ENCODE results near the gene PXT1.

DNA sequence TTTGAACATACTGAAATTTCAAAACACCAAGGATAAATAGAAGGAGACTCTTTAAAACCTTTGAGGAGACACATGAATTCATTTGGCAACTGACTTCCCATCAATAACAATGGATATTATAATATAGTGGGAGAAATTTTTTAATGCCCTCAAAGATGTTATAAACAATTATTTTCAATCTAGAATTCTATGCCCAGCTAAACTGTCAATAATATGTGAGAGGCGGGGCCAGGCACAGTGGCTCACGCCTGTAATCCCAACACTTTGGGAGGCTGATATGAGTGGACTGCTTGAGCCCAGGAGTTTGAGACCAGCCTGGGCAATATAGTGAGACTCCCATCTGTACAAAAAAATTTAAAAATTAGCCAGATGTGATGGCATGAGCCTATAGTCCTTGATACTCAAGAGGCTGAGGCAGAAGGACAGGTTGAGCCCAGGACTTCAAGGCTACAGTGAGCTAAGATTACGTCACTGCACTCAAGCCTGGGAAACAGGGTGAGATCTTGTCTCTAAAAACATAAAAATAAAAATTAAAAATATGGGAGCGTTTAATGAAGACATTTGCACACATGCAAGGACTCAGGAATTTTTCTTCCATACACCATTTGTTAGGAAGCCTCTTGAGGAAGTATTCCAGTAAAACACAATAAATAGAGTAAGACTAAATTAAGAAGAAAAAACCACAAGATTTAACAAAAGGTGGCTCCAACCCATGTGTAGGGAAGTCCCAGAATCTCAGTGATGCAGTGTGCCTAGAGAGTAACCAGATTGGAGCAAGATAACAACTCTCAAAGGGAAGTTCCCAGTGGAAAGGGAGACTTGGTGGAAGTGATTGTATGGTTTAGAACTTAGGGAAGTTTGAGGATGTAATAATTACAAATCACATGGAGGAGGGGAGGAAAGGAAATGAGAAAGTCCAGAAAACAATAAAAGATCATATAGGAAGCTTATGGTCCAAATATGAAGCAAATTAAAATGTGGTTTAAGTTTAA, 28.9 kb downstream of the PXT1 start:
- TF ChIP-seq, protein P1, sequence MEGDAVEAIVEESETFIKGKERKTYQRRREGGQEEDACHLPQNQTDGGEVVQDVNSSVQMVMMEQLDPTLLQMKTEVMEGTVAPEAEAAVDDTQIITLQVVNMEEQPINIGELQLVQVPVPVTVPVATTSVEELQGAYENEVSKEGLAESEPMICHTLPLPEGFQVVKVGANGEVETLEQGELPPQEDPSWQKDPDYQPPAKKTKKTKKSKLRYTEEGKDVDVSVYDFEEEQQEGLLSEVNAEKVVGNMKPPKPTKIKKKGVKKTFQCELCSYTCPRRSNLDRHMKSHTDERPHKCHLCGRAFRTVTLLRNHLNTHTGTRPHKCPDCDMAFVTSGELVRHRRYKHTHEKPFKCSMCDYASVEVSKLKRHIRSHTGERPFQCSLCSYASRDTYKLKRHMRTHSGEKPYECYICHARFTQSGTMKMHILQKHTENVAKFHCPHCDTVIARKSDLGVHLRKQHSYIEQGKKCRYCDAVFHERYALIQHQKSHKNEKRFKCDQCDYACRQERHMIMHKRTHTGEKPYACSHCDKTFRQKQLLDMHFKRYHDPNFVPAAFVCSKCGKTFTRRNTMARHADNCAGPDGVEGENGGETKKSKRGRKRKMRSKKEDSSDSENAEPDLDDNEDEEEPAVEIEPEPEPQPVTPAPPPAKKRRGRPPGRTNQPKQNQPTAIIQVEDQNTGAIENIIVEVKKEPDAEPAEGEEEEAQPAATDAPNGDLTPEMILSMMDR (IDR thresholded peaks at IDR 0.05): no peak
- TF ChIP-seq POLR2AphosphoS5 (IDR thresholded peaks at IDR 0.05) (no peak), EP300 (IDR thresholded peaks at IDR 0.05) (no peak), POLR2A (IDR thresholded peaks at IDR 0.05) (no peak)

All from upper lobe of left lung (tissue), 4 donors.